HEK293 (cell line): Measurements from ENCODE around the gene USP8.

Source experiments
- GLI4 ChIP-seq: fragments of 450-650 bp; formaldehyde crosslinking; IDR thresholded peaks from 2 replicates; pipeline ENCODE4 v1.5.1; 2016; ENCODE audit warnings: missing biosample characterization, missing genetic modification characterization
- GLIS1 ChIP-seq: fragments of 450-650 bp; formaldehyde crosslinking; IDR thresholded peaks from 2 replicates; pipeline ENCODE4 v1.5.1; 2016; ENCODE audit warnings: missing biosample characterization, missing genetic modification characterization
- KLF10 ChIP-seq: fragments of 450-650 bp; IDR thresholded peaks from 2 replicates; pipeline ENCODE4 v1.5.1; 2018; ENCODE audit warnings: missing biosample characterization, mild to moderate bottlenecking, missing genetic modification characterization
- MYNN ChIP-seq: fragments of 450-650 bp; formaldehyde crosslinking; IDR thresholded peaks from 2 replicates; pipeline ENCODE4 v1.5.1; 2016; ENCODE audit warnings: missing biosample characterization, missing genetic modification characterization, borderline replicate concordance
- ZBTB11 ChIP-seq: fragments of 450-650 bp; formaldehyde crosslinking; conservative IDR thresholded peaks from 2 replicates; pipeline ENCODE4 v1.5.1; 2016; ENCODE audit warnings: low read depth, missing biosample characterization, missing genetic modification characterization
- ZBTB44 ChIP-seq: fragments of 450-650 bp; IDR thresholded peaks from 2 replicates; pipeline ENCODE4 v1.5.1; 2018; ENCODE audit warnings: missing biosample characterization, mild to moderate bottlenecking, missing genetic modification characterization
- ZEB2 ChIP-seq: fragments of 450-650 bp; formaldehyde crosslinking; IDR thresholded peaks from 2 replicates; pipeline ENCODE4 v1.5.1; 2016; ENCODE audit warnings: missing biosample characterization, missing genetic modification characterization
- ZFP41 ChIP-seq: fragments of 450-650 bp; formaldehyde crosslinking; IDR thresholded peaks from 2 replicates; pipeline ENCODE4 v1.5.1; 2016; ENCODE audit warnings: missing biosample characterization, missing genetic modification characterization, borderline replicate concordance
- ZNF10 ChIP-seq: fragments of 450-650 bp; formaldehyde crosslinking; IDR thresholded peaks from 2 replicates; pipeline ENCODE4 v1.5.1; 2017; ENCODE audit warnings: missing biosample characterization, missing genetic modification characterization
- ZNF132 ChIP-seq: fragments of 450-650 bp; formaldehyde crosslinking; IDR thresholded peaks from 2 replicates; pipeline ENCODE4 v1.5.1; 2017; ENCODE audit warnings: missing biosample characterization, missing genetic modification characterization, borderline replicate concordance
- ZNF140 ChIP-seq: fragments of 450-650 bp; formaldehyde crosslinking; IDR thresholded peaks from 2 replicates; pipeline ENCODE4 v1.5.1; 2016; ENCODE audit warnings: missing biosample characterization, missing genetic modification characterization
- ZNF148 ChIP-seq: fragments of 450-650 bp; formaldehyde crosslinking; IDR thresholded peaks from 2 replicates; pipeline ENCODE4 v1.5.0; 2017; ENCODE audit warnings: missing biosample characterization, missing genetic modification characterization, borderline replicate concordance
- ZNF18 ChIP-seq: fragments of 450-650 bp; formaldehyde crosslinking; IDR thresholded peaks from 2 replicates; pipeline ENCODE4 v1.5.1; 2016; ENCODE audit warnings: missing biosample characterization, missing genetic modification characterization
- ZNF239 ChIP-seq: fragments of 450-650 bp; formaldehyde crosslinking; IDR thresholded peaks from 2 replicates; pipeline ENCODE4 v1.5.1; 2016; ENCODE audit warnings: missing biosample characterization, missing genetic modification characterization
- ZNF280D ChIP-seq: fragments of 450-650 bp; formaldehyde crosslinking; IDR thresholded peaks from 2 replicates; pipeline ENCODE4 v1.5.1; 2016; ENCODE audit warnings: missing biosample characterization, missing genetic modification characterization
- ZNF302 ChIP-seq: fragments of 450-650 bp; formaldehyde crosslinking; IDR thresholded peaks from 2 replicates; pipeline ENCODE4 v1.5.1; 2016; ENCODE audit warnings: missing biosample characterization, missing genetic modification characterization, low read depth
- ZNF362 ChIP-seq: fragments of 450-650 bp; formaldehyde crosslinking; IDR thresholded peaks from 2 replicates; pipeline ENCODE4 v1.5.1; 2016; ENCODE audit warnings: missing biosample characterization, missing genetic modification characterization
- ZNF366 ChIP-seq: fragments of 450-650 bp; formaldehyde crosslinking; conservative IDR thresholded peaks from 2 replicates; pipeline ENCODE4 v1.5.1; 2016; ENCODE audit warnings: missing biosample characterization, missing genetic modification characterization
- ZNF423 ChIP-seq: fragments of 450-650 bp; formaldehyde crosslinking; IDR thresholded peaks from 2 replicates; pipeline ENCODE4 v1.5.1; 2016; ENCODE audit warnings: missing biosample characterization, missing genetic modification characterization
- ZNF624 ChIP-seq: fragments of 450-650 bp; formaldehyde crosslinking; IDR thresholded peaks from 2 replicates; pipeline ENCODE4 v1.5.1; 2017; ENCODE audit warnings: missing biosample characterization, missing genetic modification characterization
- ZNF704 ChIP-seq: fragments of 450-650 bp; formaldehyde crosslinking; IDR thresholded peaks from 2 replicates; pipeline ENCODE4 v1.5.1; 2016; ENCODE audit warnings: missing biosample characterization, missing genetic modification characterization
- ZNF747 ChIP-seq: fragments of 450-650 bp; formaldehyde crosslinking; IDR thresholded peaks from 2 replicates; pipeline ENCODE4 v1.5.1; 2016; ENCODE audit warnings: missing biosample characterization, missing genetic modification characterization

The USP8 gene

GRCh38 chr15:50424066-50424890 is at the start of gene USP8 (continued):
- TF ChIP-seq ZBTB11 (no peak; the same call in 1 of the 2 replicates), ZBTB44 (peak; percentile 64; the same call in 1 of the 2 replicates), ZNF148 (tag by site-specific recombination) (no peak), ZNF704 (tag by site-specific recombination) (no peak), ZNF239 (tag by site-specific recombination) (no peak), ZEB2 (tag by site-specific recombination) (peak; percentile 68; the same call in 1 of the 2 replicates), ZNF423 (tag by site-specific recombination) (no peak), ZNF362 (tag by site-specific recombination) (peak; percentile 66; the same call in 1 of the 2 replicates), ZNF366 (tag by site-specific recombination) (peak; percentile 82), ZNF624 (tag by site-specific recombination) (no peak), KLF10 (tag by site-specific recombination) (peak; percentile 70), ZNF747 (tag by site-specific recombination) (no peak), ZNF18 (tag by site-specific recombination) (no peak), GLIS1 (tag by site-specific recombination) (peak; percentile 88), ZFP41 (no peak), ZNF280D (tag by site-specific recombination) (no peak), ZNF140 (no peak), GLI4 (tag by site-specific recombination) (no peak), ZNF302 (tag by site-specific recombination) (no peak), ZNF10 (tag by site-specific recombination) (no peak), MYNN (tag by site-specific recombination) (no peak), ZNF132 (no peak)
